ENCODE results near the gene C21orf58. TPM values are rescaled to one million over a fixed set of nuclear protein-coding genes. Genes with fewer than 3 reads are reported as not detected.

Gene C21orf58
- polyA plus RNA-seq, 1 of the 3 experiments (the other 2 are of a cell fraction), result 9.7 TPM

GRCh38 chr21:46256501-46256994, 67.1 kb downstream of the C21orf58 start:
- H3K4me2 ChIP-seq, result no peak overlapping the region
- H3K27ac ChIP-seq (ENCODE audit: low read depth in 2 of 2, low read length in 1 of 2), result no peak overlapping the region
- H3K9ac ChIP-seq, result no peak overlapping the region
- no peaks in the 10 kb centered on the region for H3K9me2 ChIP-seq
- H3K4me1 ChIP-seq (ENCODE audit: control insufficient read depth in 1 of 2, insufficient read depth in 2 of 2, low read depth in 1 of 2, low read length in 1 of 2), result no peaks in the 10 kb centered on the region
- H3K36me3 ChIP-seq (replicated peaks in 1 of 2; ENCODE audit: control insufficient read depth in 1 of 2, insufficient read depth in 2 of 2, low read length in 1 of 2), result peaks cover 63 to 64% of the 10 kb centered on the region in 2 experiments
- no peaks in the 10 kb centered on the region for H3F3A ChIP-seq (replicated peaks; ENCODE audit: insufficient read depth)
- POLR2A ChIA-PET, result no interaction called here
- no peak for DNase-seq
- TF ChIP-seq TCF12 (IDR thresholded peaks at IDR 0.05) (no peak), ELF1 (IDR thresholded peaks at IDR 0.05) (no peak), ZBTB33 (IDR thresholded peaks at IDR 0.05; ENCODE audit: borderline replicate concordance, low read depth) (no peak), NFIC (IDR thresholded peaks at IDR 0.05; ENCODE audit: borderline replicate concordance) (no peak), IRF3 (IDR thresholded peaks at IDR 0.05; ENCODE audit: low read depth, low read length) (no peak), CTCF (IDR thresholded peaks at IDR 0.05) (no peak), SMC3 (IDR thresholded peaks at IDR 0.05; ENCODE audit: low read depth, low read length) (no peak), MEF2A (IDR thresholded peaks at IDR 0.05; ENCODE audit: borderline replicate concordance, low read depth) (no peak)
- no peak overlapping the region for H3K4me3 ChIP-seq (ENCODE audit: low read depth in 2 of 2, low read length in 1 of 2)
- CTCF ChIA-PET, result interaction anchor here (0.6 to 1.1 kb wide), 2 partner anchors 28 to 103 kb away, joined by 3 read pairs; no protein-coding TSS in a partner anchor
- no peak overlapping the region for H2AFZ ChIP-seq (ENCODE audit: low read depth)
- H3K27me3 ChIP-seq (ENCODE audit: insufficient read depth), result no peaks in the 10 kb centered on the region
- WGBS (ENCODE audit: low lambda C conversion rate), result 97% methylated on average over 11 of the region's 18 CpGs
- H3K79me2 ChIP-seq (ENCODE audit: insufficient read depth), result no peaks in the 10 kb centered on the region
- no peaks in the 10 kb centered on the region for H4K20me1 ChIP-seq (ENCODE audit: insufficient read depth)
- no peaks in the 10 kb centered on the region for H3K9me3 ChIP-seq

- POLR2A ChIA-PET, result interaction anchor here (0.6 kb wide), 1 partner anchor 64 kb away, joined by 3 read pairs; no protein-coding TSS in a partner anchor
- WGBS (ENCODE audit: low lambda C conversion rate), result 100% methylated on average over 3 of the region's 6 CpGs
These were observed 67.8 kb downstream of the C21orf58 start for GRCh38 chr21:46255758-46256337.

More at GRCh38 chr21:46255758-46256337, 67.8 kb downstream of the C21orf58 start:
- no peaks in the 10 kb centered on the region for H3K9me2 ChIP-seq
- H4K20me1 ChIP-seq (ENCODE audit: insufficient read depth), result no peaks in the 10 kb centered on the region
- no peak for DNase-seq
- H3K27ac ChIP-seq (ENCODE audit: low read depth in 2 of 2, low read length in 1 of 2), result no peak overlapping the region
- H3K4me1 ChIP-seq (ENCODE audit: control insufficient read depth in 1 of 2, insufficient read depth in 2 of 2, low read depth in 1 of 2, low read length in 1 of 2), result no peaks in the 10 kb centered on the region
- no peak overlapping the region for H3K9ac ChIP-seq
- no peak overlapping the region for H3K4me2 ChIP-seq
- TF ChIP-seq RAD21 (IDR thresholded peaks at IDR 0.05; ENCODE audit: low read length), result no peak
- no peaks in the 10 kb centered on the region for H3K9me3 ChIP-seq
- peaks cover 66 to 71% of the 10 kb centered on the region in 2 experiments for H3K36me3 ChIP-seq (replicated peaks in 1 of 2; ENCODE audit: control insufficient read depth in 1 of 2, insufficient read depth in 2 of 2, low read length in 1 of 2)
- H3F3A ChIP-seq (replicated peaks; ENCODE audit: insufficient read depth), result peaks cover 5% of the 10 kb centered on the region
- CTCF ChIA-PET, result interaction anchor here (1.1 kb wide), 1 partner anchor 29 kb away, joined by 3 read pairs; no protein-coding TSS in a partner anchor
- H2AFZ ChIP-seq (ENCODE audit: low read depth), result no peak overlapping the region
- H3K79me2 ChIP-seq (ENCODE audit: insufficient read depth), result no peaks in the 10 kb centered on the region
- H3K27me3 ChIP-seq (ENCODE audit: insufficient read depth), result no peaks in the 10 kb centered on the region
- H3K4me3 ChIP-seq (ENCODE audit: low read depth in 2 of 2, low read length in 1 of 2), result no peak overlapping the region
